GM19467 (cell line): Measurements from ENCODE around the gene SNX32.
"Not testable (repeated sequence)": the region's sequence is repeated elsewhere in the genome, so short reads cannot be mapped to it uniquely, and the experiment has no call there.

Source experiments
- ATAC-seq: cut with Tn5 transposase; IDR thresholded peaks from one replicate; pipeline ENCODE4 v1.9.1; 2021; ENCODE audit warnings: mild to moderate bottlenecking, moderate library complexity; ENCODE audit not compliant: unreplicated experiment

The SNX32 gene

DNA sequence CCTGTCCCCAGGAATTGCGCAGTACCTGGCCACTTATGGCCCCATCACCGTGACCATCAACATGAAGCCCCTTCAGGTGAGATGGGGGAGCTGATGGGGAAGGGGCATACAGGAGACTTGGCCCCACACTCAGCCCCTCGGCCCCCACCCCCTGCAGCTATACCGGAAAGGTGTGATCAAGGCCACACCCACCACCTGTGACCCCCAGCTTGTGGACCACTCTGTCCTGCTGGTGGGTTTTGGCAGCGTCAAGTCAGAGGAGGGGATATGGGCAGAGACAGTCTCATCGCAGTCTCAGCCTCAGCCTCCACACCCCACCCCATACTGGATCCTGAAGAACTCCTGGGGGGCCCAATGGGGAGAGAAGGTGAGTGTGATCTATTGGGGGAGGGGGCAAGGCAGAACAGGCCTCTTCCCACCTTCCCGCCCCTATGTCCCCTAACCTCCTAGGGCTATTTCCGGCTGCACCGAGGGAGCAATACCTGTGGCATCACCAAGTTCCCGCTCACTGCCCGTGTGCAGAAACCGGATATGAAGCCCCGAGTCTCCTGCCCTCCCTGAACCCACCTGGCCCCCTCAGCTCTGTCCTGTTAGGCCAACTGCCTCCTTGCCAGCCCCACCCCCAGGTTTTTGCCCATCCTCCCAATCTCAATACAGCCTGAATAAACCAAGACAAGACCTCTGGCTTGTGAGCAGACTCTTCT is 49.4 kb downstream of the SNX32 start:
- ATAC-seq, result no peak

DNA sequence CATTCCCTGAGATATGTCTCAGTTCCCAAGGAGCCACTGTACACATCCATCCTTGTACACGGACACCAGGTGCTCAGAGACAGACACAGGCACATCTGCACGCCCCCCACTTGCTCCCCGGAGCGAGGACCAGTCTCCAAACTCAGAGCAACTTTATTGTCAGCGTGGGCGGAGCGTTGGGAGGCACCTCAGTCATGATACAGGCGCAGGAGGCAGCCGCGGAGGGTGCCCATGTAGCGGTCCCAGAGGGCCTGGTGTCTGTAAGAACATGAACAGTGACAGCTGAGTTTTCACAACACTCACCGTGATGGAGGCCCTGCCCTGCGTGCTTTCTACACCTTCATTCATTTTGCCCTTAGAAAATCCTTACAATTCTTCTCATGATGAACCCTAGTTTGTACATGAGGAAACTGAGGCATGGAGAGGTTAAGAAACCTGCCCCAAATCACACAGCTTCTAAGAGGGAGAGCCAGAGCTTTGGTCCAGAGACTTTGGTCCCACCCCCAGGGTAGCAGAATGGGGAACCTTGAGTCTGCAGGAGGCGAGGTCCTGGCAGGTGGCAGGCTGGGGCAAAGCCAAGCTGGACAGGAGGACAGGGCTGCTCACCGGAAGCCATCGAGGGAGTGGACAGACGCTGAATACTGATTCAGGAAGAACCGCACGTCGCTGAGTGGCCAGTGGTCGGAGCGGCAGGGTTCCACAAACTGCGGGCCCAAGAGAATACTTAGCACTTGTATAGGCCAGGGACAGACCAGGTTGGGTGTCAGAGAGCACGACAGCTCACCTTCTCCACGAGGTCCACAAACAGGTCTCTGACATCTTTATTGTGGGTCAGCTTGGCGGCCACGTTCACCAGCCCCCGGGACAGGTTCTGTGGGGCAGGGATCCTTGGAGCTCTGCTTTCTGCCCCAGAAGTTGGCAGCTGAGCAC is 50.3 kb downstream of the SNX32 start:
- ATAC-seq, result no peak

GRCh38 chr11:65884716-65885092 is 50.9 kb downstream of the SNX32 start:
- no peak for ATAC-seq

DNA sequence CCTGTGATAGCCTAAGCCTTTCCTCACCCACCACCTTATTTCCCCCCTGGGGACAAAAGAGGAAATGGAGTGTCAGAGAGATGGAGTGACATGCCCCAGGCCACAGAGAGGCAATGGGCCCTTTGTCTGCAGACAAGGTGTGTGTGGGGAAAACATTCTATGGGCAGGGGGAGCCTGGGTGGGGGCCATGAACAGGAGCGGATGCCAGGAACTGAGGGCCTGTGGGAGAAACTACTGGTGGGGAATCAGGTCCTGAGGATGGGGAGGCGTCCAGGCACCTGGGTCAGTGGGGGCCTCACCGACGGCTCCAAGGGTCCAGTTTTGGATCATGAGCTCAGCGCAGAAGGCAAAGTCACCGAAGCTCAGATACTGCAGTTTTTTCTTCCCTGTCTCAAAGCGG is 51.5 kb downstream of the SNX32 start:
- no peak for ATAC-seq

DNA sequence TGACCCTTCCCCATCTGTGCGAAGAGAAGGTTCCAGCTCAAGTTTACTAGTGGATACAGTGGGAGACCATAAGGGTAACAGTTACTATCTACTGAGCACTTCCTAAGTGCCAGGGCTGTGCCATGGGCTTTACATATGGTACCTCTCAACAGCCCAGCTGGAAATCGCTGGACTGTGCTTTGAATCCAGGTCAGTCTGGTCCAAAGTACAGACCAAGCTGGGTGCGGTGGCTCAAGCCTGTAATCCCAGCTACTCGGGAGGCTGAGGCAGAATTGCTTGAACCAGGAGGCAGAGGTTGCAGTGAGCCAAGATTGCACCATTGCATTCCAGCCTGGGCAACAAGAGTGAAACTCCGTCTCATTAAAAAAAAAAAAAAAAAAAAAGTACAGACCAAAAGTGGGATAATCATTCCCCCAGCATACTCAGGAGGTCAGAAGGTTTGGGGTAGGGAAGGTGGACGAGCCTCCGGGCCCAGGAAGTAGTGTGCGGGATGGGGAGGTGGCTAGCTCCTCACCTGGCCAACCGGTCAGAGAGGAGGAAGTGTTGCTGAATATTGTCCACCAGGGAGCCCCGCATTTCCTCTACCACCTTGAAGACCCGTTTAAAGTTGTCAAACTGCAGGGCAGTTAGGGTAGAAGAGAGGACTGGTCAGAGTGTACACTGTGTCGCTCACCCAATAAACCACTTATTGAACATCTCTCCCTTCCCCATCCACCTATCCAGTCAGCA is 52.2 kb downstream of the SNX32 start:
- ATAC-seq, result no peak

GRCh38 chr11:65886826-65887722 is 53.3 kb downstream of the SNX32 start:
- no peak for ATAC-seq

DNA sequence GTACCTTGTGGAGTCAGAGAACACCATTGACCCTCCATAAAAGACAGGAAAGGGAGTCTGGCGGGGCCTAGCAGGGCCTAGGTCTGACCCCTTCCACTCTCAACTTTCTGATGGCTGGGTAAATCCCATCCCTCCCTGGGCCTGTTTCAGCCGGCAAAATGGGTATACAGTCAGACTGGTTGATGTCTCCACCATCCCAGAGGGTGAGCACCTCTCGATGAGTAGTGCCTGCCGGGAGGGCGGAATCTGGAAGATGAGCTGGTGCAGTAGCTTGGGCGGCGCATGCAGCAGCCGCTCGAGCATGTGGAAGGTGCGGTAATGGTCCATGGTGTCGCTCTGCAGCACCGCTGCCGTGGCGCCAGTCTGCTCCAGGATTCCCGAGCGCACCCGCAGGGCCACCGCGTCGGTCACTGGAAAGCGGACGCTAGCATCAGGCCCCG is 54.0 kb downstream of the SNX32 start:
- no peak for ATAC-seq

- peak; percentile 40 for ATAC-seq
These were observed 54.5 kb downstream of the SNX32 start, which contains the start of gene FIBP for GRCh38 chr11:65888163-65888814. Gene FIBP, minus strand, starts transcription at chr11:65888471. Its CDS starts 53 bp downstream, at chr11:65888418.

GRCh38 chr11:65890324-65891218 is 56.8 kb downstream of the SNX32 start, which contains the start of gene CCDC85B:
Gene CCDC85B, plus strand, starts transcription at chr11:65890673. Its CDS starts 111 bp downstream, at chr11:65890784.
- peak; percentile 55 for ATAC-seq

GRCh38 chr11:65891219-65892136 is 57.7 kb downstream of the SNX32 start:
- no peak for ATAC-seq

- not testable (repeated sequence) for ATAC-seq
These were observed 58.4 kb downstream of the SNX32 start for GRCh38 chr11:65892137-65892540.

- ATAC-seq, result no peak
These were observed 59.0 kb downstream of the SNX32 start for GRCh38 chr11:65892661-65893317.

DNA sequence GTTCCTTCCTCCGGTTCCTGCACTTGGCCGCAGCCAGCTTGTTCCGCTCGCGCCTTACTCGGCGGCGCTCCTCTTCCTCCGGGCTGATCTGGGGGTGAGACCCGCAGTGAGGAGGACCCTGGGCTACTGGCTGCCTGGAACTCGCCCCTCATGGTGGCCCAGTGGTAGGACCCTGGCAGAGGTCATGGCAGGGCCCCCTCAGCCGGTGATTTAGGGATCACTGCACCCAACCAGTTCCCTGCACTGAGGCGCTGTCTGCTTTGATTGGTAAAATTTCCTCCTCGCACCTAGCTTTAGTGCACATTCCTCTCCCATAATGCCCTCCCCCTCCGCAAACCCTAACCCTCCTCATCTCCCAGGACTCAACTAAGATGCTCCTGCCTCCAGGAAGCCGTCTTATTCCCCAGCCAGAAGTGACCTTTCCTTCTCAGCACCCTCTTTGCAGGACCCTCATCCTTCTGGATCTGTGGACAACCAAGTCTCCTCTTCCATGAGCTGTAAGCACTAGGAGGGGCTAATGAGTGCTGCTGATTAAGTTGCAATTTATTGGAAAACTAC is 60.4 kb downstream of the SNX32 start:
- ATAC-seq, result no peak

- no peak for ATAC-seq
These were observed 61.8 kb downstream of the SNX32 start for GRCh38 chr11:65895482-65895981.

DNA sequence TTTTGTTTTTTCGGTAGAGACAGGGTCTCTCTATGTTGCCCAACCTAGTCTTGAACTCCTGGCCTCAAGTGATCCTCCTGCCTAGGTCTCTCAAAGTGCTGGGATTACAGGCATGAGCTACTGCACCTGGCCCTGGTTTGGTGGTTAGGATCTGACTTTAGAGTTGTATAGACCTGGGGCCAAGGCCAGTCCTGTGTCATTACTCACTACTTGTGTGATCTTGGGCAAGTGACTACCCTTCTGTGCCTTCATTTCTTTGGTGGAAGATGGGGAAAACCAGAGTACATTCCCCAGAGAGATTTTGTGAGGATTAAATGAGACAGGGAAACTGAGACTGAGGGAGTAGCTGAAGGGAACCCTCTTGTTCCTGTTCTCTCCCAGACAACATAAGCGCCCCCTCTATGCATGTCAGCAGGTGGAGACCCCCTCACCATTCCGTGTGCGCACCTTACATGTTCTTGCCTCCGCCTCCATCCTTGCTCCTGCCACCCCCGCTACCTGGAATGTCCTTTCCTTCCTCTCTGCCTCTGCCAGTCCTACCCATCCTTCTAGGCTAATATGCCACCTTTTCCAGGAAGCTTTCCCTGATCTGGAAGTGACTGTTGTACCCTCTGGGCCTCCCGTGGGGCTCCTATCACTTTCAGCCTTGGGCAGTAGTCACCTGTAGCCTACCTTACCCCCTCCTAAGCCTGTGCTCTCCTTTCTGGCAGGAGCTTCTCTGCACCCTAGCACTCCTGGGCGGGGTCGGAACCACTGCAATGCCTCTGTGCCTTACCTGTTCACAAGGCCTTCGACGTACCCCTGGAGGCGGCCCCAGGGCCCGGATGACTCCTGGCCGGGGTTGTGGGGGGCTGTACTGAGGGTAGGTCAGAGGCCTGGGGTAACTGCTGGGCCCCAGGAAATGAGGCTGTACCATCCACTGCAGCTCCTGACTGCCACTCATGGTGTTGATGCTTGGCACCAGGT is 62.6 kb downstream of the SNX32 start:
- ATAC-seq, result no peak
